H1 (cell line): ENCODE results near the gene PCDHGA1. TPM values are rescaled to one million over a fixed set of nuclear protein-coding genes. Genes with fewer than 3 reads are reported as not detected.

Source experiments
- CTCF ChIA-PET: fragments of 300-600 bp; sonication (Branson Sonifier 250); formaldehyde crosslinking; loops from one replicate; lab custom pipeline; 2021; ENCODE audit not compliant: partially characterized antibody; lab: Charles Lee
- POLR2A ChIA-PET: fragments of 300-600 bp; sonication (Branson Sonifier 250); formaldehyde crosslinking; loops from one replicate; lab custom pipeline; 2021; ENCODE audit warnings: inconsistent platforms; ENCODE audit not compliant: partially characterized antibody; lab: Charles Lee
- DNase-seq, 2 experiments: peaks; one replicate each; pipeline versions ENCODE4 v3.0.0 to v3.0.0-alpha.2; 2010 to 2022; ENCODE audit warnings: low spot score in 2 of 2, low read depth in 1 of 2, mixed read lengths in 1 of 2
- FAIRE-seq: peaks from 2 replicates; lab custom pipeline; 2011; peaks lifted over from hg19 to GRCh38; lab: Jason Lieb, UNC
- H2AFZ ChIP-seq: 2 replicates; pipeline ENCODE4 v1.8.1; 2012; ENCODE audit warnings: low read length, inconsistent platforms
- H2AK5ac ChIP-seq: 2 replicates; pipeline ENCODE4 v1.6.1; 2013; ENCODE audit warnings: low read depth, low read length
- H2BK120ac ChIP-seq: replicated peaks from 2 replicates; pipeline ENCODE3; 2013; ENCODE audit warnings: low read depth, low read length, inconsistent platforms
- H2BK12ac ChIP-seq: 2 replicates; pipeline ENCODE4 v1.6.1; 2013; ENCODE audit warnings: low read depth, low read length
- H2BK15ac ChIP-seq: 2 replicates; pipeline ENCODE4 v1.6.1; 2013; ENCODE audit warnings: low read length
- H2BK20ac ChIP-seq: 2 replicates; pipeline ENCODE4 v1.6.1; 2013; ENCODE audit warnings: low read length
- H2BK5ac ChIP-seq: 2 replicates; pipeline ENCODE4 v1.6.1; 2013; ENCODE audit warnings: low read depth, low read length
- H3K14ac ChIP-seq: 2 replicates; pipeline ENCODE4 v1.6.1; 2013; ENCODE audit warnings: inconsistent platforms; ENCODE audit not compliant: insufficient read length
- H3K18ac ChIP-seq: 2 replicates; pipeline ENCODE4 v1.6.1; 2013; ENCODE audit warnings: low read length; ENCODE audit errors: extremely low read depth
- H3K23ac ChIP-seq: 2 replicates; pipeline ENCODE4 v1.6.1; 2013; ENCODE audit warnings: inconsistent platforms; ENCODE audit not compliant: insufficient read length
- H3K23me2 ChIP-seq: 2 replicates; pipeline ENCODE4 v1.6.1; 2013; ENCODE audit warnings: low read depth, low read length
- H3K27ac ChIP-seq: 2 replicates; pipeline ENCODE4 v1.6.1; 2011; ENCODE audit warnings: low read depth, low read length, inconsistent platforms
- H3K27me3 ChIP-seq, 4 experiments: replicated peaks in 1 of 4; 1 replicate in 1 of 4; 2 replicates in 3 of 4; pipeline versions ENCODE4 v1.6.1 to v1.8.1; 2011 to 2013; ENCODE audit warnings: low read length in 3 of 4, mild to moderate bottlenecking in 3 of 4, inconsistent platforms in 2 of 4, mixed read lengths in 2 of 4, moderate library complexity in 1 of 4; ENCODE audit not compliant: control insufficient read depth in 3 of 4, insufficient read depth in 3 of 4; ENCODE audit errors: extremely low read depth in 1 of 4
- H3K36me3 ChIP-seq, 4 experiments: 2 replicates each; pipeline versions ENCODE4 v1.6.1 to v1.8.1; 2011 to 2013; ENCODE audit warnings: mild to moderate bottlenecking in 4 of 4, low read length in 3 of 4, moderate library complexity in 2 of 4, control low read depth in 1 of 4, inconsistent platforms in 1 of 4; ENCODE audit not compliant: insufficient read depth in 4 of 4, control insufficient read depth in 2 of 4
- H3K4ac ChIP-seq: replicated peaks from 2 replicates; pipeline ENCODE3; 2013; ENCODE audit warnings: low read length, low read depth, mixed read lengths, inconsistent platforms; ENCODE audit not compliant: insufficient read length
- H3K4me1 ChIP-seq, 4 experiments: replicated peaks in 1 of 4; 1 replicate in 1 of 4; 2 replicates in 3 of 4; pipeline versions ENCODE4 v1.6.1 to v1.8.1; 2011 to 2013; ENCODE audit warnings: low read length in 3 of 4, inconsistent platforms in 2 of 4, mixed read lengths in 1 of 4; ENCODE audit not compliant: insufficient read depth in 4 of 4, control insufficient read depth in 3 of 4
- H3K4me2 ChIP-seq, 2 experiments: 2 replicates each; pipeline versions ENCODE4 v1.6.1 to v1.8.1; 2011 to 2013; ENCODE audit warnings: low read depth in 2 of 2, low read length in 2 of 2, control low read depth in 1 of 2, inconsistent platforms in 1 of 2, mild to moderate bottlenecking in 1 of 2; ENCODE audit not compliant: insufficient read depth in 1 of 2
- H3K4me3 ChIP-seq, 4 experiments: fragments of 200-600, 300-600 bp in 1 of 4; sonication (generic), shearing (Covaris generic), sonication (Bioruptor Twin) in 1 of 4; 2 replicates each; pipeline versions ENCODE4 v1.5.1 to v1.8.1; 2011 to 2016; ENCODE audit warnings: low read length in 4 of 4, low read depth in 3 of 4, control low read depth in 2 of 4, inconsistent platforms in 2 of 4, mild to moderate bottlenecking in 2 of 4, mixed read lengths in 1 of 4, moderate library complexity in 1 of 4; ENCODE audit not compliant: insufficient read depth in 2 of 4; ENCODE audit errors: extremely low read depth in 1 of 4
- H3K56ac ChIP-seq: replicated peaks from 2 replicates; pipeline ENCODE3; 2013; ENCODE audit warnings: low read depth, mild to moderate bottlenecking, mixed read lengths, low read length, inconsistent platforms; ENCODE audit not compliant: insufficient read length
- H3K79me1 ChIP-seq: 2 replicates; pipeline ENCODE4 v1.6.1; 2013; ENCODE audit warnings: low read depth, low read length, control low read depth
- H3K79me2 ChIP-seq, 2 experiments: 2 replicates each; pipeline versions ENCODE4 v1.6.1 to v1.8.1; 2012 to 2013; ENCODE audit warnings: low read length in 2 of 2, mild to moderate bottlenecking in 2 of 2, inconsistent platforms in 1 of 2; ENCODE audit not compliant: insufficient read depth in 2 of 2, control insufficient read depth in 1 of 2
- H3K9ac ChIP-seq, 4 experiments: replicated peaks in 1 of 4; 1 replicate in 1 of 4; 2 replicates in 3 of 4; pipeline versions ENCODE4 v1.6.1 to v1.8.1; 2011 to 2013; ENCODE audit warnings: low read depth in 3 of 4, low read length in 3 of 4, control low read depth in 2 of 4, mild to moderate bottlenecking in 2 of 4, moderate library complexity in 2 of 4, inconsistent platforms in 1 of 4; ENCODE audit errors: extremely low read depth in 1 of 4
- H3K9me3 ChIP-seq, 2 experiments: 2 replicates each; pipeline versions ENCODE4 v1.6.1 to v1.8.1; 2012 to 2013; ENCODE audit warnings: mild to moderate bottlenecking in 2 of 2, moderate library complexity in 2 of 2, control low read depth in 1 of 2, inconsistent platforms in 1 of 2, low read depth in 1 of 2, low read length in 1 of 2, mixed read lengths in 1 of 2; ENCODE audit not compliant: insufficient read depth in 2 of 2
- H4K20me1 ChIP-seq, 2 experiments: replicated peaks in 1 of 2; 2 replicates each; pipeline versions ENCODE3 to v1.8.1; 2011 to 2013; ENCODE audit warnings: inconsistent platforms in 2 of 2, low read length in 2 of 2, mild to moderate bottlenecking in 1 of 2; ENCODE audit not compliant: insufficient read depth in 2 of 2, control insufficient read depth in 1 of 2
- H4K5ac ChIP-seq: 2 replicates; pipeline ENCODE4 v1.6.1; 2013; ENCODE audit warnings: low read length, low read depth, mixed read lengths, inconsistent platforms; ENCODE audit not compliant: insufficient read length
- H4K8ac ChIP-seq: 2 replicates; pipeline ENCODE4 v1.8.0; 2013; ENCODE audit warnings: mild to moderate bottlenecking, moderate library complexity, low read length, inconsistent platforms; ENCODE audit not compliant: insufficient read depth; ENCODE audit errors: extremely low read depth
- H4K91ac ChIP-seq: replicated peaks from 2 replicates; pipeline ENCODE3; 2013; ENCODE audit warnings: low read length, mixed read lengths, inconsistent platforms; ENCODE audit not compliant: insufficient read length
- RXRA ChIP-seq: IDR thresholded peaks from 2 replicates; pipeline ENCODE4 v1.6.1; 2011; ENCODE audit warnings: low read depth, mild to moderate bottlenecking, low read length, moderate library complexity; ENCODE audit not compliant: insufficient read depth
- SP2 ChIP-seq: IDR thresholded peaks from 2 replicates; pipeline ENCODE4 v1.6.1; 2012; ENCODE audit warnings: mild to moderate bottlenecking, low read length, inconsistent platforms
- SP4 ChIP-seq: IDR thresholded peaks from 2 replicates; pipeline ENCODE4 v1.6.1; 2012; ENCODE audit warnings: low read length, inconsistent platforms
- WGBS, 2 experiments: shearing (Covaris generic) in 1 of 2; methylation state at CpG; one replicate each; pipeline versions ENCODE4 v1.1.6 to v1.1.7; 2013 to 2015; ENCODE audit warnings: low lambda C conversion rate in 2 of 2, mixed read lengths in 2 of 2, inconsistent platforms in 1 of 2, low coverage in 1 of 2, missing lambda C conversion rate in 1 of 2; ENCODE audit not compliant: insufficient replicate concordance in 2 of 2, insufficient coverage in 1 of 2, insufficient read length in 1 of 2; ENCODE audit errors: extremely low coverage in 1 of 2, missing lambda C conversion rate in 1 of 2; 5-methylcytosine and 5-hydroxymethylcytosine counted together
- polyA plus RNA-seq, 7 experiments: library from polyadenylated mRNA; depleted of rRNA in 3 of 7; stranded (reverse) in 5 of 7; unstranded in 2 of 7; fragments of >200 nt in 5 of 7; fragments of 200-250 nt in 2 of 7; gene quantifications; 1 replicate in 5 of 7; 2 replicates in 1 of 7; 4 replicates in 1 of 7; pipeline versions ENCODE4 v1.2.1 to v1.2.3, GENCODE V29; 2011 to 2013; ENCODE audit warnings: missing spikeins in 2 of 7, mixed read lengths in 2 of 7
- total RNA-seq: library from RNA; stranded (reverse); fragmentation: NEBNext Ultra II Directional; extraction: Animal tissue kit (Norgen Biotek cat#: 25700); gene quantifications from 2 replicates; pipeline ENCODE4 v1.2.1, GENCODE V29; 2021

Gene PCDHGA1
- total and polyA plus RNA-seq, 2 of the 8 experiments (the other 6 are each of a cell fraction or from before 2014, with no cell fraction given) = 0.57 to 0.89 TPM

GRCh38 chr5:141490771-141491170 lies 160.5 kb downstream of the PCDHGA1 start:
- DNase-seq = no peak
- peaks cover 0 to 3% of the 10 kb centered on the region in 2 experiments; a peak in 1 of 4 replicates for H3K79me2 ChIP-seq
- TF ChIP-seq RXRA = no peak
- TF ChIP-seq SP2 = no peak
- no peak for TF ChIP-seq SP4

More at GRCh38 chr5:141490771-141491170, 160.5 kb downstream of the PCDHGA1 start:
- Histone ChIP-seq H3K14ac (no peak overlapping the region), H3K9ac (no peak overlapping the region), H3K4me3 (no peak overlapping the region), H3K4me1 (peaks cover 3 to 31% (median 22%) of the 10 kb centered on the region in 4 experiments), H2AFZ (no peak overlapping the region), H2BK15ac (0 out of 2 replicates have a peak overlapping the region, but pooled peaks have one; percentile 25), H3K23me2 (peaks cover 21% of the 10 kb centered on the region; the same call in 1 of the 2 replicates), H3K18ac (no peak overlapping the region), H3K27me3 (peaks cover 16 to 51% (median 44%) of the 10 kb centered on the region in 4 experiments), H3K23ac (no peak overlapping the region), H2BK20ac (no peak overlapping the region; the same call in 1 of the 2 replicates), H3K9me3 (no peaks in the 10 kb centered on the region), H4K20me1 (peaks cover 8 to 17% of the 10 kb centered on the region in 2 experiments), H4K5ac (no peak overlapping the region), H2AK5ac (no peak overlapping the region), H4K8ac (no peak overlapping the region), H3K4me2 (peak overlapping the region in 1 of 2 experiments; percentile 80; a peak in 1 of 4 replicates), H2BK5ac (no peak overlapping the region), H4K91ac (no peak overlapping the region), H3K4ac (no peak overlapping the region), H3K79me1 (no peaks in the 10 kb centered on the region; the same call in 1 of the 2 replicates), H3K27ac (no peak overlapping the region), H2BK12ac (no peak overlapping the region), H2BK120ac (no peak overlapping the region), H3K56ac (no peak overlapping the region), H3K36me3 (no peaks in the 10 kb centered on the region)
- ChIA-PET CTCF (interaction anchor here (1.8 to 50.9 kb wide), 5 partner anchors 14 to 369 kb away, joined by 4 to 1236 read pairs (median 155); partner anchors contain the start of genes PCDHB15, PCDHB4, PCDHGA10 and PCDHGA11), POLR2A (interaction anchor here (1.5 to 5.0 kb wide), 3 partner anchors 10 to 23 kb away, joined by 6 to 33 read pairs (median 17); no protein-coding TSS in a partner anchor)
- FAIRE-seq = no peak
- WGBS, 2 experiments = 93% methylated on average over 13 of the region's 13 CpGs; no CpG with 5 or more reads in 1 of the 2 experiments
